Measurements from ENCODE around the gene CTSL. TPM values are rescaled to one million over a fixed set of nuclear protein-coding genes. Genes with fewer than 3 reads are reported as not detected.

The CTSL gene
- total RNA-seq, 1 experiment from 2014 or later, result 39.7 TPM

DNA sequence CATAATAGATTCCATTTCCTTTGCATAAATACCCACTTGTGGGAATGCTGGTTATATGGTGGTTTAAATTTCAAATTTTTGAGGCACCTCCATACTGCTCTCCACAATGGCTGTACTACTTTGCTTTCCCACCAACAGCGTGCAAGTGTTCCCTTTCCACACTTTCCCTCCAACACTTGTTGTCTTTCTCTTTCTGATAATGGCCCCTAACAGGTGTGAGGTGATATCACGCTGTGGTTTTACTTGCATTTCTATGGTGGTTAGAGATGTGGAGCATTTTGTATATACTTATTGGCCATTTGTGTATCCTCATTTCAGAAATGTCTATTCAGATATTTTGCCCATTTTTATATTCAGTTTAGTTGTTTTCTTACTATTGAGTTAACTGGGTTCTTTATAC lies 34.6 kb downstream of the CTSL start (continued):
- TF ChIP-seq, protein P1, sequence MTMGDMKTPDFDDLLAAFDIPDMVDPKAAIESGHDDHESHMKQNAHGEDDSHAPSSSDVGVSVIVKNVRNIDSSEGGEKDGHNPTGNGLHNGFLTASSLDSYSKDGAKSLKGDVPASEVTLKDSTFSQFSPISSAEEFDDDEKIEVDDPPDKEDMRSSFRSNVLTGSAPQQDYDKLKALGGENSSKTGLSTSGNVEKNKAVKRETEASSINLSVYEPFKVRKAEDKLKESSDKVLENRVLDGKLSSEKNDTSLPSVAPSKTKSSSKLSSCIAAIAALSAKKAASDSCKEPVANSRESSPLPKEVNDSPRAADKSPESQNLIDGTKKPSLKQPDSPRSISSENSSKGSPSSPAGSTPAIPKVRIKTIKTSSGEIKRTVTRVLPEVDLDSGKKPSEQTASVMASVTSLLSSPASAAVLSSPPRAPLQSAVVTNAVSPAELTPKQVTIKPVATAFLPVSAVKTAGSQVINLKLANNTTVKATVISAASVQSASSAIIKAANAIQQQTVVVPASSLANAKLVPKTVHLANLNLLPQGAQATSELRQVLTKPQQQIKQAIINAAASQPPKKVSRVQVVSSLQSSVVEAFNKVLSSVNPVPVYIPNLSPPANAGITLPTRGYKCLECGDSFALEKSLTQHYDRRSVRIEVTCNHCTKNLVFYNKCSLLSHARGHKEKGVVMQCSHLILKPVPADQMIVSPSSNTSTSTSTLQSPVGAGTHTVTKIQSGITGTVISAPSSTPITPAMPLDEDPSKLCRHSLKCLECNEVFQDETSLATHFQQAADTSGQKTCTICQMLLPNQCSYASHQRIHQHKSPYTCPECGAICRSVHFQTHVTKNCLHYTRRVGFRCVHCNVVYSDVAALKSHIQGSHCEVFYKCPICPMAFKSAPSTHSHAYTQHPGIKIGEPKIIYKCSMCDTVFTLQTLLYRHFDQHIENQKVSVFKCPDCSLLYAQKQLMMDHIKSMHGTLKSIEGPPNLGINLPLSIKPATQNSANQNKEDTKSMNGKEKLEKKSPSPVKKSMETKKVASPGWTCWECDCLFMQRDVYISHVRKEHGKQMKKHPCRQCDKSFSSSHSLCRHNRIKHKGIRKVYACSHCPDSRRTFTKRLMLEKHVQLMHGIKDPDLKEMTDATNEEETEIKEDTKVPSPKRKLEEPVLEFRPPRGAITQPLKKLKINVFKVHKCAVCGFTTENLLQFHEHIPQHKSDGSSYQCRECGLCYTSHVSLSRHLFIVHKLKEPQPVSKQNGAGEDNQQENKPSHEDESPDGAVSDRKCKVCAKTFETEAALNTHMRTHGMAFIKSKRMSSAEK (CRISPR knock-in tag; IDR thresholded peaks at IDR 0.05; ENCODE audit: borderline replicate concordance), result no peak
- TF ChIP-seq JUN (CRISPR knock-in tag; IDR thresholded peaks at IDR 0.05) (no peak), PRRX2 (CRISPR knock-in tag; IDR thresholded peaks at IDR 0.05) (no peak), ZNF317 (CRISPR knock-in tag; IDR thresholded peaks at IDR 0.05; ENCODE audit: borderline replicate concordance, low read depth) (no peak), EMX1 (CRISPR knock-in tag; IDR thresholded peaks at IDR 0.05) (no peak), NFYB (CRISPR knock-in tag; conservative IDR thresholded peaks at IDR 0.05; ENCODE audit: low read depth) (no peak), NR1H2 (CRISPR knock-in tag; IDR thresholded peaks at IDR 0.05) (no peak), TCF7 (CRISPR knock-in tag; IDR thresholded peaks at IDR 0.05; ENCODE audit: low read depth) (no peak), ZNF396 (CRISPR knock-in tag; IDR thresholded peaks at IDR 0.05; ENCODE audit: borderline replicate concordance) (no peak), NR3C1 (CRISPR knock-in tag; conservative IDR thresholded peaks at IDR 0.05; ENCODE audit: low read depth) (no peak), TEAD4 (CRISPR knock-in tag; IDR thresholded peaks at IDR 0.05) (no peak)
- TF ChIP-seq, protein P2, sequence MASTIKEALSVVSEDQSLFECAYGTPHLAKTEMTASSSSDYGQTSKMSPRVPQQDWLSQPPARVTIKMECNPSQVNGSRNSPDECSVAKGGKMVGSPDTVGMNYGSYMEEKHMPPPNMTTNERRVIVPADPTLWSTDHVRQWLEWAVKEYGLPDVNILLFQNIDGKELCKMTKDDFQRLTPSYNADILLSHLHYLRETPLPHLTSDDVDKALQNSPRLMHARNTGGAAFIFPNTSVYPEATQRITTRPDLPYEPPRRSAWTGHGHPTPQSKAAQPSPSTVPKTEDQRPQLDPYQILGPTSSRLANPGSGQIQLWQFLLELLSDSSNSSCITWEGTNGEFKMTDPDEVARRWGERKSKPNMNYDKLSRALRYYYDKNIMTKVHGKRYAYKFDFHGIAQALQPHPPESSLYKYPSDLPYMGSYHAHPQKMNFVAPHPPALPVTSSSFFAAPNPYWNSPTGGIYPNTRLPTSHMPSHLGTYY (CRISPR knock-in tag; IDR thresholded peaks at IDR 0.05), result no peak
- TF ChIP-seq, protein P3, sequence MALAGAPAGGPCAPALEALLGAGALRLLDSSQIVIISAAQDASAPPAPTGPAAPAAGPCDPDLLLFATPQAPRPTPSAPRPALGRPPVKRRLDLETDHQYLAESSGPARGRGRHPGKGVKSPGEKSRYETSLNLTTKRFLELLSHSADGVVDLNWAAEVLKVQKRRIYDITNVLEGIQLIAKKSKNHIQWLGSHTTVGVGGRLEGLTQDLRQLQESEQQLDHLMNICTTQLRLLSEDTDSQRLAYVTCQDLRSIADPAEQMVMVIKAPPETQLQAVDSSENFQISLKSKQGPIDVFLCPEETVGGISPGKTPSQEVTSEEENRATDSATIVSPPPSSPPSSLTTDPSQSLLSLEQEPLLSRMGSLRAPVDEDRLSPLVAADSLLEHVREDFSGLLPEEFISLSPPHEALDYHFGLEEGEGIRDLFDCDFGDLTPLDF (CRISPR knock-in tag; IDR thresholded peaks at IDR 0.05), result no peak
- TF ChIP-seq, protein P4, sequence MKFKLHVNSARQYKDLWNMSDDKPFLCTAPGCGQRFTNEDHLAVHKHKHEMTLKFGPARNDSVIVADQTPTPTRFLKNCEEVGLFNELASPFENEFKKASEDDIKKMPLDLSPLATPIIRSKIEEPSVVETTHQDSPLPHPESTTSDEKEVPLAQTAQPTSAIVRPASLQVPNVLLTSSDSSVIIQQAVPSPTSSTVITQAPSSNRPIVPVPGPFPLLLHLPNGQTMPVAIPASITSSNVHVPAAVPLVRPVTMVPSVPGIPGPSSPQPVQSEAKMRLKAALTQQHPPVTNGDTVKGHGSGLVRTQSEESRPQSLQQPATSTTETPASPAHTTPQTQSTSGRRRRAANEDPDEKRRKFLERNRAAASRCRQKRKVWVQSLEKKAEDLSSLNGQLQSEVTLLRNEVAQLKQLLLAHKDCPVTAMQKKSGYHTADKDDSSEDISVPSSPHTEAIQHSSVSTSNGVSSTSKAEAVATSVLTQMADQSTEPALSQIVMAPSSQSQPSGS (CRISPR knock-in tag; IDR thresholded peaks at IDR 0.05; ENCODE audit: borderline replicate concordance, low read depth), result no peak
- TF ChIP-seq, protein P5, sequence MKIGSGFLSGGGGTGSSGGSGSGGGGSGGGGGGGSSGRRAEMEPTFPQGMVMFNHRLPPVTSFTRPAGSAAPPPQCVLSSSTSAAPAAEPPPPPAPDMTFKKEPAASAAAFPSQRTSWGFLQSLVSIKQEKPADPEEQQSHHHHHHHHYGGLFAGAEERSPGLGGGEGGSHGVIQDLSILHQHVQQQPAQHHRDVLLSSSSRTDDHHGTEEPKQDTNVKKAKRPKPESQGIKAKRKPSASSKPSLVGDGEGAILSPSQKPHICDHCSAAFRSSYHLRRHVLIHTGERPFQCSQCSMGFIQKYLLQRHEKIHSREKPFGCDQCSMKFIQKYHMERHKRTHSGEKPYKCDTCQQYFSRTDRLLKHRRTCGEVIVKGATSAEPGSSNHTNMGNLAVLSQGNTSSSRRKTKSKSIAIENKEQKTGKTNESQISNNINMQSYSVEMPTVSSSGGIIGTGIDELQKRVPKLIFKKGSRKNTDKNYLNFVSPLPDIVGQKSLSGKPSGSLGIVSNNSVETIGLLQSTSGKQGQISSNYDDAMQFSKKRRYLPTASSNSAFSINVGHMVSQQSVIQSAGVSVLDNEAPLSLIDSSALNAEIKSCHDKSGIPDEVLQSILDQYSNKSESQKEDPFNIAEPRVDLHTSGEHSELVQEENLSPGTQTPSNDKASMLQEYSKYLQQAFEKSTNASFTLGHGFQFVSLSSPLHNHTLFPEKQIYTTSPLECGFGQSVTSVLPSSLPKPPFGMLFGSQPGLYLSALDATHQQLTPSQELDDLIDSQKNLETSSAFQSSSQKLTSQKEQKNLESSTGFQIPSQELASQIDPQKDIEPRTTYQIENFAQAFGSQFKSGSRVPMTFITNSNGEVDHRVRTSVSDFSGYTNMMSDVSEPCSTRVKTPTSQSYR (CRISPR knock-in tag; IDR thresholded peaks at IDR 0.05), result no peak

DNA sequence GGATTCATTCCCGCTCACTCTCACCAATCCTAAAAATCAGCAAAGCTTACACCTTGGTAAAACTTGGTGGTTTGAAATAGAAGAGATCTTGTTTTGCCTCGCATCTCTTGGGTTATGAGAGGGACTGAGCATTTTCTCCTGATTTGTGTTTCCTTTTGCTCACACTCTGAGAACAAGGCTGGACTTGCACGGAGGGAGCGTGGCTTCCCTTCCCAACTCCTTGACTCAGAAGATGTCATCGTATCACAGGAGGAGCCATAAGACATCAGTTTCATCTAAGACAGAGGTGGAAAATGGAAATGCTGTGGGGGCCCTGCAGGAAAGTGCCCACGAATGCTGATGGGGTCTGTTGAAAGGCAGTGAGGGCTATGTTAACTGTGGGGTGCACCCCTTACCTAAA lies 37.4 kb downstream of the CTSL start:
- ATAC-seq (no peak), DNase-seq (ENCODE audit: low spot score) (no peak)
- H3K27me3 Mint-ChIP-seq (ENCODE audit: low read depth), result no peaks in the 10 kb centered on the region; the same call in 1 of the 2 replicates
- no peak overlapping the region for H3K4me3 Mint-ChIP-seq
- H3K9me3 Mint-ChIP-seq, result peaks cover 18% of the 10 kb centered on the region
- H3K4me1 Mint-ChIP-seq, result peaks cover 28% of the 10 kb centered on the region
- H3K36me3 Mint-ChIP-seq, result peaks cover 11% of the 10 kb centered on the region
- ChIA-PET POLR2A (no interaction called here), CTCF (no interaction called here)
- H3K27ac Mint-ChIP-seq, result no peak overlapping the region
- TF ChIP-seq GRHL2 (CRISPR knock-in tag; IDR thresholded peaks at IDR 0.05; ENCODE audit: insufficient replicate concordance, severe bottlenecking) (no peak), ZNF263 (CRISPR knock-in tag; IDR thresholded peaks at IDR 0.05; ENCODE audit: low read depth) (no peak), ZNF416 (CRISPR knock-in tag; IDR thresholded peaks at IDR 0.05) (no peak), ZNF317 (CRISPR knock-in tag; IDR thresholded peaks at IDR 0.05; ENCODE audit: borderline replicate concordance, low read depth) (no peak), NFE2L1 (CRISPR knock-in tag; IDR thresholded peaks at IDR 0.05) (no peak), HMGA2 (CRISPR knock-in tag; IDR thresholded peaks at IDR 0.05) (no peak), ZNF396 (CRISPR knock-in tag; IDR thresholded peaks at IDR 0.05; ENCODE audit: borderline replicate concordance) (no peak), NFYB (CRISPR knock-in tag; conservative IDR thresholded peaks at IDR 0.05; ENCODE audit: low read depth) (no peak), JAZF1 (CRISPR knock-in tag; IDR thresholded peaks at IDR 0.05) (no peak), NR3C1 (CRISPR knock-in tag; conservative IDR thresholded peaks at IDR 0.05; ENCODE audit: low read depth) (no peak)
- TF ChIP-seq, protein P6, sequence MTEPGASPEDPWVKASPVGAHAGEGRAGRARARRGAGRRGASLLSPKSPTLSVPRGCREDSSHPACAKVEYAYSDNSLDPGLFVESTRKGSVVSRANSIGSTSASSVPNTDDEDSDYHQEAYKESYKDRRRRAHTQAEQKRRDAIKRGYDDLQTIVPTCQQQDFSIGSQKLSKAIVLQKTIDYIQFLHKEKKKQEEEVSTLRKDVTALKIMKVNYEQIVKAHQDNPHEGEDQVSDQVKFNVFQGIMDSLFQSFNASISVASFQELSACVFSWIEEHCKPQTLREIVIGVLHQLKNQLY (CRISPR knock-in tag; IDR thresholded peaks at IDR 0.05), result no peak
- TF ChIP-seq, protein P7, sequence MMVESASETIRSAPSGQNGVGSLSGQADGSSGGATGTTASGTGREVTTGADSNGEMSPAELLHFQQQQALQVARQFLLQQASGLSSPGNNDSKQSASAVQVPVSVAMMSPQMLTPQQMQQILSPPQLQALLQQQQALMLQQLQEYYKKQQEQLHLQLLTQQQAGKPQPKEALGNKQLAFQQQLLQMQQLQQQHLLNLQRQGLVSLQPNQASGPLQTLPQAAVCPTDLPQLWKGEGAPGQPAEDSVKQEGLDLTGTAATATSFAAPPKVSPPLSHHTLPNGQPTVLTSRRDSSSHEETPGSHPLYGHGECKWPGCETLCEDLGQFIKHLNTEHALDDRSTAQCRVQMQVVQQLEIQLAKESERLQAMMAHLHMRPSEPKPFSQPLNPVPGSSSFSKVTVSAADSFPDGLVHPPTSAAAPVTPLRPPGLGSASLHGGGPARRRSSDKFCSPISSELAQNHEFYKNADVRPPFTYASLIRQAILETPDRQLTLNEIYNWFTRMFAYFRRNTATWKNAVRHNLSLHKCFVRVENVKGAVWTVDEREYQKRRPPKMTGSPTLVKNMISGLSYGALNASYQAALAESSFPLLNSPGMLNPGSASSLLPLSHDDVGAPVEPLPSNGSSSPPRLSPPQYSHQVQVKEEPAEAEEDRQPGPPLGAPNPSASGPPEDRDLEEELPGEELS (CRISPR knock-in tag; IDR thresholded peaks at IDR 0.05), result no peak

Measured in WTC11 (cell line).